ENCODE data around the gene RBM19. TPM values are rescaled to one million over a fixed set of nuclear protein-coding genes. Genes with fewer than 3 reads are reported as not detected.
A peak's percentile ranks its signal among the peaks of the same experiment; 100 is the strongest.

The RBM19 gene, protein sequence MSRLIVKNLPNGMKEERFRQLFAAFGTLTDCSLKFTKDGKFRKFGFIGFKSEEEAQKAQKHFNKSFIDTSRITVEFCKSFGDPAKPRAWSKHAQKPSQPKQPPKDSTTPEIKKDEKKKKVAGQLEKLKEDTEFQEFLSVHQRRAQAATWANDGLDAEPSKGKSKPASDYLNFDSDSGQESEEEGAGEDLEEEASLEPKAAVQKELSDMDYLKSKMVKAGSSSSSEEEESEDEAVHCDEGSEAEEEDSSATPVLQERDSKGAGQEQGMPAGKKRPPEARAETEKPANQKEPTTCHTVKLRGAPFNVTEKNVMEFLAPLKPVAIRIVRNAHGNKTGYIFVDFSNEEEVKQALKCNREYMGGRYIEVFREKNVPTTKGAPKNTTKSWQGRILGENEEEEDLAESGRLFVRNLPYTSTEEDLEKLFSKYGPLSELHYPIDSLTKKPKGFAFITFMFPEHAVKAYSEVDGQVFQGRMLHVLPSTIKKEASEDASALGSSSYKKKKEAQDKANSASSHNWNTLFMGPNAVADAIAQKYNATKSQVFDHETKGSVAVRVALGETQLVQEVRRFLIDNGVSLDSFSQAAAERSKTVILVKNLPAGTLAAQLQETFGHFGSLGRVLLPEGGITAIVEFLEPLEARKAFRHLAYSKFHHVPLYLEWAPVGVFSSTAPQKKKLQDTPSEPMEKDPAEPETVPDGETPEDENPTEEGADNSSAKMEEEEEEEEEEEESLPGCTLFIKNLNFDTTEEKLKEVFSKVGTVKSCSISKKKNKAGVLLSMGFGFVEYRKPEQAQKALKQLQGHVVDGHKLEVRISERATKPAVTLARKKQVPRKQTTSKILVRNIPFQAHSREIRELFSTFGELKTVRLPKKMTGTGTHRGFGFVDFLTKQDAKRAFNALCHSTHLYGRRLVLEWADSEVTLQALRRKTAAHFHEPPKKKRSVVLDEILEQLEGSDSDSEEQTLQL
- total RNA-seq = 77.0 and 79.9 TPM in 2 replicates

DNA sequence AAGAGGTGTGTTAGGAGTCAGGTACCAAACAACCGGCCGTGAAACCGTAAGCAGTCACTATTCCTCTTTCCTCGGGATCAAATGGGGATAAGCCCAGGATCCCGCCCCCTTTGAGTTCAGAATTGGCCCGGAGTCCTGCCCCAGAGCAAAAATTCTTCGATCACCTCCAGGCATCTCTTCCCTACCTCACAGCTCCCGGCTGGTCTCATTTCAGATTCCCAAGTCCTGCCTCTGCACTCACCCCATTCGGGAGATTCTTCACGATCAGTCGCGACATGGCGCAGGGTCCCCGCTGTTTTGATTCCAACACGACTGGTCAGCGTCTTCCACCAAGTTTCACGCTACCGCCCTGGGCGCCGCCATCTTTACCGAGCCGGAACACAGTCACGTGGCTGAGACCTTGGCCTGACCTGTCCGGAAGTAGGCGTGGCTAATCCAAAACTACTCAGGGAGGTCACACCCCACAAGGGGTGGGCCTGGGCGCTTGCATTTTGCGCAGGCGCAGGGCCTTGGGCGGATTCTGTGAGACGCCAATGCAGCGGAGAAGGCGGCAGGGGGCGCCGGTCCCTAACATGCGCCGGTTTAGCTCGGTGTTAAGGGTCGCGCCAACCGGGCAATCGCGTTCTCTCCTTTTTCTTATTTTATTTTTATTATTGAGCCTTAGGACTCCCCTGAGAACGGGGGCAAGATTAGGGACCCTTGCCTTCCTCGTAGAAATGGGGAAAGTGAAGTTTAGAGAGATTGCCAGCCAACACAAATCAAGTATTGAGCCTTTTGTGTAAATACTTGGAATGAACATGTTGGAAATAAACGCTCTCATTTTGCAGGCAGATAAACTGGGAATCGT lies at the start of gene RBM19:
TSS of gene RBM19 (minus strand) at position 375 of the 847 bp plus-strand sequence. CDS start at position 277, 98 bp downstream.
- Mint-ChIP-seq H3K4me1 (peaks cover 44% of the 10 kb centered on the region), H3K4me3 (peak within 1 kb of the TSS; percentile 100), H3K27ac (peak within 1 kb of the TSS; percentile 95), H3K27me3 (peaks cover 6% of the 10 kb centered on the region), H3K9me3 (no peaks in the 10 kb centered on the region), H3K36me3 (ENCODE audit: low read depth) (peaks cover 35% of the 10 kb centered on the region)
- ATAC-seq (ENCODE audit: low read depth) (peak; percentile 98), DNase-seq (peak; percentile 90)
- POLR2A ChIA-PET = interaction anchor here (1.0 kb wide), 1 partner anchor 8 kb away, joined by 3 read pairs; no protein-coding TSS in a partner anchor
- CTCF ChIA-PET = interaction anchor here (1.3 to 1.5 kb wide), 3 partner anchors 14 to 1952 kb away, joined by 5 to 20 read pairs (median 5); no protein-coding TSS in a partner anchor
- intact Hi-C loops (cut with micrococcal nuclease) = loop anchor here (1.0 to 2.0 kb wide), 4 partner anchors 542 to 1949 kb away; partner anchors contain the start of genes PLBD2 and SLC8B1
- TF ChIP-seq, protein P1, sequence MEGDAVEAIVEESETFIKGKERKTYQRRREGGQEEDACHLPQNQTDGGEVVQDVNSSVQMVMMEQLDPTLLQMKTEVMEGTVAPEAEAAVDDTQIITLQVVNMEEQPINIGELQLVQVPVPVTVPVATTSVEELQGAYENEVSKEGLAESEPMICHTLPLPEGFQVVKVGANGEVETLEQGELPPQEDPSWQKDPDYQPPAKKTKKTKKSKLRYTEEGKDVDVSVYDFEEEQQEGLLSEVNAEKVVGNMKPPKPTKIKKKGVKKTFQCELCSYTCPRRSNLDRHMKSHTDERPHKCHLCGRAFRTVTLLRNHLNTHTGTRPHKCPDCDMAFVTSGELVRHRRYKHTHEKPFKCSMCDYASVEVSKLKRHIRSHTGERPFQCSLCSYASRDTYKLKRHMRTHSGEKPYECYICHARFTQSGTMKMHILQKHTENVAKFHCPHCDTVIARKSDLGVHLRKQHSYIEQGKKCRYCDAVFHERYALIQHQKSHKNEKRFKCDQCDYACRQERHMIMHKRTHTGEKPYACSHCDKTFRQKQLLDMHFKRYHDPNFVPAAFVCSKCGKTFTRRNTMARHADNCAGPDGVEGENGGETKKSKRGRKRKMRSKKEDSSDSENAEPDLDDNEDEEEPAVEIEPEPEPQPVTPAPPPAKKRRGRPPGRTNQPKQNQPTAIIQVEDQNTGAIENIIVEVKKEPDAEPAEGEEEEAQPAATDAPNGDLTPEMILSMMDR (IDR thresholded peaks at IDR 0.05) = peak; percentile 54

DNA sequence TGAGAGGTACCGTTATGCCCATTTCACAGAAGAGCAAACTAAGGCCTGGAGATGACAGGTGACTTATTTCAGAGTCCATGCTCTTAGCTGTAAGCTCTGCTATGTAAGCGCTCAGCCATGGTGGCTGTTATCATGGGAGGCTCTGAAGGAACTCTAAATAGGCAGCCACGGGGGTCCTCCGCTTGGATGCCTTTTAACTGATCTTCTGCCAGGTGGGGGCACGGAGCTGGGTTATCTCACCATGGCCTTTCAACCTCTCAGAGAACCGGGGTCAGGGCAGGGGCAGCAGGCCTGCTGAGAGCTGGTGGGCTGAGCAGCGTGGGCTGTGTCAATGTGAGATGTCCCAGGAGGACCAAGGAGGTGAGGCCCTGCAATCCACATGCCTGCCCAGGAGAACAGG lies 49.7 kb upstream of the RBM19 start:
- Mint-ChIP-seq H3K4me3 (no peak overlapping the region), H3K4me1 (no peaks in the 10 kb centered on the region), H3K36me3 (ENCODE audit: low read depth) (no peaks in the 10 kb centered on the region), H3K9me3 (no peaks in the 10 kb centered on the region), H3K27me3 (peaks cover 8% of the 10 kb centered on the region), H3K27ac (no peak overlapping the region)
- ChIA-PET CTCF (interaction anchor here (1.1 kb wide), 1 partner anchor 35 kb away, joined by 4 read pairs; no protein-coding TSS in a partner anchor), POLR2A (no interaction called here)
- DNase-seq = no peak
- TF ChIP-seq, protein P1 (IDR thresholded peaks at IDR 0.05) = no peak
- no peak for ATAC-seq (ENCODE audit: low read depth)
- intact Hi-C loops (cut with micrococcal nuclease) = no loop called here

DNA sequence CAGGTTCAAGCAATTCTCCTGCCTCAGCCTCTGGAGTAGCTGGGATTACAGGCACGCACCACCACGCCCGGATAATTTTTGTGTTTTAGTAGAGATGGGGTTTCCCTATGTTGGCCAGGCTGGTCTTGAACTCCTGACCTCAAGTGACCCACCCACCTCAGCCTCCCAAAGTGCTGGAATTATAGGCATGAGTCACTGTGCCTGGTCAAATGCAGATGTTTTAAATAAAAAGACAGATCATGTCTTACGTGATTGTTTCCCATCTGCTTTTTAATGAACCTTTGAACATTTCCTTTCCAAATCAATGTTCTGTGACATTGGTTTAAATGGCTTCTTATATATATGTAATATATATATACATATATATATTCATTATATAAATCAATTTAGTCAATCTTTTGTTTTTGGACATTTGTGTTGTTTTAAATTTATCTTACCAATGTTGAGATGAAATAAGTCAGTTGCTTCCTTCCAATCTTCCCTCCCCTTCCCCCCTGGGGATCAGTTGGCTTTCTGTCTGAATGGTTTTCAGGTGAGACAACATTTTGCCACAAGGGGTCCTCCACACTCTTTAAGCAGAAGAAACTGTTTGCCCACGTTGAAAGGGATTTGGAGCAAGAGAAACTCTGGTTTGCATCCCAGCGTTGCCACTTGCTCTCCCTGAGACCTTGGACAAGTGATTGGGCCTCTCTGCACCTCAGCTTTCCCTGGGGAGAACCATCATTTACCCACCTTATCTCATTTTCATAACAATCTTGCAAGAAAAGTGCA lies 47.6 kb upstream of the RBM19 start:
- intact Hi-C loops (cut with micrococcal nuclease) = no loop called here
- Mint-ChIP-seq H3K36me3 (ENCODE audit: low read depth) (no peaks in the 10 kb centered on the region), H3K27me3 (peaks cover 9% of the 10 kb centered on the region), H3K4me1 (no peaks in the 10 kb centered on the region), H3K4me3 (no peak overlapping the region), H3K27ac (no peak overlapping the region), H3K9me3 (no peaks in the 10 kb centered on the region)
- ATAC-seq (ENCODE audit: low read depth) (no peak), DNase-seq (no peak)
- ChIA-PET CTCF (no interaction called here), POLR2A (no interaction called here)
- TF ChIP-seq, protein P1 (IDR thresholded peaks at IDR 0.05) = no peak

DNA sequence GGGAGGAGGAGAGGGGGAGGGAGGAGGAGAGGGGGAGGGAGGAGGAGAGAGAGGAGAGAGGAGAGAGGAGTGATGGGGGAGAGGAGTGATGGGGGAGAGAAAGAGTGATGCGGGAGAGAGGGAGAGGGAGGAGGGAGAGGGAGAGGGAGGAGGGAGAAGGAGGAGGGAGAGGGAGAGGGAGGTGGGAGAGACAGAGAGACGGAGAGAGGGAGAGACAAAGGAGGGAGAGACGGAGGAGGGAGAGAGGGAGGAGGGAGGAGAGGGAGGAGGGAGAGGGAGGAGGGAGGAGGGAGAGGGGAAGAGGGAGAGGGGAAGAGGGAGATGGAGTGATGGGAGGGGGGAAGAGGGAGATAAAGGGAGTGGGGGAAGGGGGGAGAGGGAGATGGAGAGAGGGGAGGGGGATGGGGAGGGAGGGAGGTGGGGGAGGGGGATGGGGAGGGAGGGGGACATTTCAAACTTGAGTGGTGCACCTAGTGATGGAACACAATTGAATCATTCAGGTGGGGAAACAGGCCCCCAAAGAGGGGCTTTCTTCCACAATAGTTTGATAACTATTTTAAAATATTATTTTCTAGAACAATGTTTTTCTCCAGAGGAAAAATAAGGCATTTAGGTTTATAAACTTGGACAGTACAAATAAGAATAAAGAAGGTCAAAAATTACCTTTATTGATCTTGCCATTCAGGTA lies 46.8 kb upstream of the RBM19 start:
- TF ChIP-seq, protein P1 (IDR thresholded peaks at IDR 0.05) = no peak
- ATAC-seq (ENCODE audit: low read depth) = no peak
- ChIA-PET POLR2A (no interaction called here), CTCF (no interaction called here)
- H3K27ac Mint-ChIP-seq = no peak overlapping the region
- H3K36me3 Mint-ChIP-seq (ENCODE audit: low read depth) = no peaks in the 10 kb centered on the region
- no peak for DNase-seq
- no peak overlapping the region for H3K4me3 Mint-ChIP-seq
- intact Hi-C loops (cut with micrococcal nuclease) = no loop called here
- no peaks in the 10 kb centered on the region for H3K9me3 Mint-ChIP-seq
- no peaks in the 10 kb centered on the region for H3K4me1 Mint-ChIP-seq
- H3K27me3 Mint-ChIP-seq = peaks cover 10% of the 10 kb centered on the region
